Panc1 (cell line): Measurements from ENCODE around the gene ADGRV1. TPM values are rescaled to one million over a fixed set of nuclear protein-coding genes. Genes with fewer than 3 reads are reported as not detected.

Experiments
- ATAC-seq: fragments of 200-7000 bp; cut with Tn5 transposase; 2 replicates; pipeline ENCODE4 v1.9.1; 2020; ENCODE audit warnings: mild to moderate bottlenecking, moderate library complexity
- BruUV-seq: library from RNA; stranded (reverse); fragments of 400-500 nt; replicated peaks from 2 replicates; lab custom pipeline; 2021; lab: Mats Ljungman, UMichigan
- CTCF ChIA-PET: fragments of 300-600 bp; sonication (Branson Sonifier 250); formaldehyde crosslinking; loops from one replicate; lab custom pipeline; 2022; ENCODE audit warnings: antibody characterized with exemption; lab: Charles Lee
- POLR2A ChIA-PET: fragments of 300-600 bp; sonication (Branson Sonifier 250); formaldehyde crosslinking; loops from one replicate; lab custom pipeline; 2022; ENCODE audit warnings: antibody characterized with exemption; lab: Charles Lee
- DNase-seq: peaks from one replicate; pipeline ENCODE4 v3.0.0-alpha.2; 2010; ENCODE audit warnings: low read depth, low spot score
- H3K27ac ChIP-seq: 2 replicates; pipeline ENCODE4 v1.5.1; 2011; ENCODE audit warnings: mild to moderate bottlenecking, low read length, inconsistent platforms
- H3K27me3 ChIP-seq: fragments of 200-500 bp; sonication (Bioruptor generic); 2 replicates; pipeline ENCODE4 v1.6.0; 2014; ENCODE audit warnings: low read length, inconsistent platforms; ENCODE audit not compliant: control insufficient read depth, insufficient read depth
- H3K36me3 ChIP-seq: fragments of 200-500 bp; sonication (Bioruptor generic); 2 replicates; pipeline ENCODE4 v1.5.1; 2014; ENCODE audit warnings: inconsistent platforms, mild to moderate bottlenecking, low read length, moderate library complexity; ENCODE audit not compliant: control insufficient read depth, insufficient read depth
- H3K4me1 ChIP-seq: 2 replicates; pipeline ENCODE4 v1.5.1; 2011; ENCODE audit warnings: inconsistent platforms, mild to moderate bottlenecking, low read length, moderate library complexity; ENCODE audit not compliant: control insufficient read depth, insufficient read depth
- H3K4me3 ChIP-seq, 2 experiments: 2 replicates each; pipeline ENCODE4 v1.5.1; 2011 to 2012; ENCODE audit warnings: low read depth in 2 of 2, low read length in 2 of 2, mild to moderate bottlenecking in 2 of 2, inconsistent platforms in 1 of 2, moderate library complexity in 1 of 2
- H3K9me3 ChIP-seq: fragments of 200-500 bp; sonication (Bioruptor generic); 2 replicates; pipeline ENCODE4 v1.5.1; 2014; ENCODE audit warnings: low read depth, mild to moderate bottlenecking, inconsistent platforms, low read length, moderate library complexity; ENCODE audit not compliant: control insufficient read depth, insufficient read depth
- CTCF ChIP-seq: fragments of 450-650 bp; IDR thresholded peaks from 2 replicates; pipeline ENCODE4 v1.5.1; 2017; ENCODE audit warnings: mild to moderate bottlenecking
- POLR2AphosphoS5 ChIP-seq: IDR thresholded peaks from 2 replicates; pipeline ENCODE4 v1.6.1; 2012; ENCODE audit warnings: mild to moderate bottlenecking, low read depth, low read length, moderate library complexity
- REST ChIP-seq, 2 experiments: IDR thresholded peaks; 2 replicates each; pipeline ENCODE4 v1.6.1; 2011 to 2012; ENCODE audit warnings: low read depth in 2 of 2, control low read depth in 1 of 2, low read length in 1 of 2, mild to moderate bottlenecking in 1 of 2, moderate library complexity in 1 of 2; ENCODE audit not compliant: insufficient read depth in 1 of 2
- SIN3A ChIP-seq: IDR thresholded peaks from 2 replicates; pipeline ENCODE4 v1.6.1; 2012; ENCODE audit warnings: low read depth, mild to moderate bottlenecking, low read length, moderate library complexity, borderline replicate concordance; ENCODE audit not compliant: insufficient read depth
- TCF7L2 ChIP-seq: IDR thresholded peaks from 2 replicates; pipeline ENCODE4 v1.6.1; 2011; ENCODE audit warnings: mild to moderate bottlenecking, low read depth, low read length, inconsistent platforms
- in situ Hi-C: cut with HindIII; loops from 2 replicates; pipeline ENCODE4 v1.10.0; 2016; ENCODE audit warnings: low sequenced_read_pairs, low pct_unique_long_range_greater_than_20kb
- intact Hi-C: fragments of 100-400 bp; cut with micrococcal nuclease; formaldehyde crosslinking; loops from one replicate; pipeline ENCODE4 v1.10.0; 2022; ENCODE audit not compliant: unreplicated experiment
- total RNA-seq: library from RNA; stranded (reverse); gene quantifications from one replicate; pipeline ENCODE4 v1.2.1, GENCODE V29; 2021; ENCODE audit not compliant: unreplicated experiment

The ADGRV1 gene
- total RNA-seq, 1 experiment from 2014 or later: 0.49 TPM

DNA sequence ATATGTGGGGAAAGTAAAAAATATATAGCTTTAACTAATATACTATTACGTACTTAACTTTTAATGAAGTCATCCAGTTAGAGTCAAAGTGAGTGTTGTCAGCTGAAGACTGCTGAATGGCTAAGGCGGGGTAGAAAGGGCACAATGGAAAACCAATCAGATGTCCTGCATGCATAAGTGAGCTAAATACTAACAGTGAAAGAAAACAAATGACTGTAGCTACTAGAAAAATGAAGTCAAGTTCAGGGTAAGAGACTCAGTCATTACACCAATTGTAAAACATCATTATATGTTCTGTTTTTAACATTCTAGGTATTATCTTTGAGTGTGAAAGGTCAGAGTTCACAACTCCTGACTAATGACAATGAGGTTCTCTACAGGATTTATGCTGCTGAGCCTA is 295.2 kb downstream of the ADGRV1 start:
- no peak for ATAC-seq
- POLR2A ChIA-PET: no interaction called here
- in situ Hi-C loops (no loop called here), intact Hi-C loops (no loop called here)
- no peak overlapping the region for H3K4me3 ChIP-seq
- H3K4me1 ChIP-seq: no peaks in the 10 kb centered on the region
- H3K9me3 ChIP-seq: no peaks in the 10 kb centered on the region
- DNase-seq: no peak
- CTCF ChIA-PET: no interaction called here
- no peak overlapping the region for H3K27ac ChIP-seq
- H3K36me3 ChIP-seq: no peaks in the 10 kb centered on the region
- no TSS peak for BruUV-seq
- no peaks in the 10 kb centered on the region; the same call in 1 of the 2 replicates for H3K27me3 ChIP-seq
- TF ChIP-seq TCF7L2 (no peak), CTCF (no peak), REST (IDR thresholded peaks at IDR 0.05; ENCODE audit: insufficient read depth in 1 of 2, low read depth in 2 of 2, low read length in 1 of 2) (no peak), POLR2AphosphoS5 (no peak), SIN3A (no peak)

- Histone ChIP-seq H3K36me3 (no peaks in the 10 kb centered on the region), H3K4me1 (no peaks in the 10 kb centered on the region), H3K27ac (no peak overlapping the region), H3K27me3 (no peaks in the 10 kb centered on the region; the same call in 1 of the 2 replicates), H3K4me3 (no peak overlapping the region), H3K9me3 (no peaks in the 10 kb centered on the region)
- ATAC-seq (no peak), DNase-seq (no peak)
- no TSS peak for BruUV-seq
- POLR2A ChIA-PET: no interaction called here
- TF ChIP-seq SIN3A (no peak), TCF7L2 (no peak), REST (IDR thresholded peaks at IDR 0.05; ENCODE audit: insufficient read depth in 1 of 2, low read depth in 2 of 2, low read length in 1 of 2) (no peak), CTCF (no peak), POLR2AphosphoS5 (no peak)
- intact Hi-C loops (no loop called here), in situ Hi-C loops (no loop called here)
- CTCF ChIA-PET: no interaction called here
Measured at GRCh38 chr5:90854169-90854568, 295.6 kb downstream of the ADGRV1 start.
